ENCODE measurements around the gene AIG1. TPM values are rescaled to one million over a fixed set of nuclear protein-coding genes. Genes with fewer than 3 reads are reported as not detected.

The AIG1 gene
- total and polyA plus RNA-seq, 2 experiments from 2014 or later, result 44.7 to 46.9 TPM

DNA sequence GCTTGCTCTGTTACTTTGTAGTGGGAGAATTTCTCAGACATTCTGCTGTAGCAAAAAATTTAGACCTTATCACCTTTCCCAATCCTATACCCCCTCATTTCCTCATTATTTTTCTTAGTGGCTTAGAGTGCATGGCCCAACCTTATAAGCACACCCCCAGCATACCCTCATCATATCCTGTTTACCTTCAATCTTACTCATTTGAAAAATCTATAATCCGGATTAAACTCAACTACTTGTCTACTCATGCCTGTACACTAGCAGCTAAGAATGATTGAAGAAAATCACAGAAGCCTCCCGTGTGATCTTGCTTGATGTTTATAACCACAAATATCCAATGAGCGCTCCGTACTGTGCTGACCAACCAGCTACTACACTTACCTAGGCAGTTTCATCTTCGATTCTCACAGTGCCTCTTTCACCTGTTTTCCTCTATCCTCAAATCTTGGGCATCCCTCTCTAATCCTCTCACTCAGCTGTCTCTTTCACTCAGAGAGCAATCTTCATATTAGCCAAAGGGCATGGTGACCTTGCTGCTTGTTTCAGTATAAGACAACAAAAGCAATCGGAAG, 36.6 kb downstream of the AIG1 start:
- Histone ChIP-seq H4K20me1 (ENCODE audit: insufficient read depth) (no peaks in the 10 kb centered on the region), H3K9me3 (ENCODE audit: low read depth) (no peaks in the 10 kb centered on the region), H3F3A (ENCODE audit: insufficient read depth) (no peaks in the 10 kb centered on the region), H3K27me3 (replicated peaks; ENCODE audit: insufficient read depth) (no peaks in the 10 kb centered on the region), H3K27ac (no peak overlapping the region), H2AFZ (no peak overlapping the region; the same call in 1 of the 2 replicates), H3K4me3 (no peak overlapping the region), H3K4me2 (ENCODE audit: unreplicated experiment) (no peak overlapping the region), H3K9me2 (ENCODE audit: insufficient read depth) (no peaks in the 10 kb centered on the region), H3K36me3 (ENCODE audit: low read depth) (no peaks in the 10 kb centered on the region), H3K4me1 (ENCODE audit: insufficient read depth) (peaks cover 7% of the 10 kb centered on the region), H3K9ac (no peak overlapping the region), H3K79me2 (ENCODE audit: insufficient read depth) (no peaks in the 10 kb centered on the region)
- TF ChIP-seq EZH2 (IDR thresholded peaks at IDR 0.05; ENCODE audit: insufficient read depth, poor library complexity, severe bottlenecking), result no peak
- no peak for TF ChIP-seq EZH2phosphoT487 (IDR thresholded peaks at IDR 0.05; ENCODE audit: insufficient read depth, low read depth)
- DNase-seq, result no peak
- in situ Hi-C loops (cut with MboI), result no loop called here
- WGBS, 2 experiments (ENCODE audit: low coverage in 1 of 2, low lambda C conversion rate in 2 of 2, missing lambda C conversion rate in 2 of 2), result 94 to 96% methylated on average over 6 of the region's 6 CpGs

DNA sequence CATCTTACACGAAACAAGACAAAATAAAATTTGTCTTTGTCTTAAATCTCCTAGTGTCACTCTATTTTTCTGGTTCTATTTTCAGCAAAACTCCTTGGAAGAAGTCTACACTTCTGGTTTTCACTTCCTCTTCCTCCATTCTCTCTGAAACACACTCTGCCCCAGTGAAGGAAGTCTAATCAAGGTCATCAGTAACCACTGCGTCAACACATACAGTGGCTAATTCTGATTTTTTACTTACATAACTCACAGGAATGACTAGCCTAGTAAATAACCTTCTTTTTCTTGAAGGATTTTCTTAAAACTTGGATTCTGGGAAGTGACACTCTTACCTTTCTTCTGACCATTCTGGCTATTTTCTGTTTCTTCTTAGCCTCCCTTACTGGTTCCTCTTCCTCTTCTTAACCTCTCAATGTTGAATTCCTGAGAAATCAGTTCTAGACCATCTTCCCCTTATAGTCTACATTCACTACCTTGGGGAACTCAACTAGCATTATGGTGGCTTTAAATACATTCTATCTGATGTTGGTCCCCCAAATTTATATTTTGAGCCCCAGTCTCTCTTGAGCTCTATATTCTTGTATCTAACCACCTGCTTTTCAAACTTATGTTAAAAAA, 37.5 kb downstream of the AIG1 start:
- no peaks in the 10 kb centered on the region for H3K27me3 ChIP-seq (replicated peaks; ENCODE audit: insufficient read depth)
- WGBS, 2 experiments (ENCODE audit: low coverage in 1 of 2, low lambda C conversion rate in 2 of 2, missing lambda C conversion rate in 2 of 2), result 91 to 97% methylated on average over 2 of the region's 2 CpGs
- in situ Hi-C loops (cut with MboI), result no loop called here

DNA sequence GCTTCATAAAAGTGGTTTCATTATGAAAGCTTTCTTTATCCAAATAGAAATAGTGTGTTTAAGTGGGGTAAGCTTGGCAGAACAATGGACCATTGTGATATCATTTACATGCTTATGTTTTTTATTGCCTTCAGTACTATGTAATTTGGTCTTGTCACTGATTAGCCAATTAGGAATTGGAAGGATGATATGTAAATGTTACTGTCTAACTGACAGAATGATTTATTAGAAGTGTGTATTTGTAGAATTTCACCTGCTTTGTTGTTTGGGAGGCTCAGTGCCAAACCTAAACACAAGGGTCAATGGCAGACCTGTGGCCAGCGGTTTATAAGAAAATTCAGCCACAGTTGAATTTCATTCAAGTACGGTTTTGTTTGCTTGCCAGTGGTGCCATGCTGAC, 39.0 kb downstream of the AIG1 start:
- H3K4me2 ChIP-seq (ENCODE audit: unreplicated experiment), result no peak overlapping the region
- in situ Hi-C loops (cut with MboI), result no loop called here
- 95 to 97% methylated on average over 2 of the region's 2 CpGs for WGBS, 2 experiments (ENCODE audit: low coverage in 1 of 2, low lambda C conversion rate in 2 of 2, missing lambda C conversion rate in 2 of 2)

More for the DNA sequence above, 37.5 kb downstream of the AIG1 start:
- no peak overlapping the region for H3K4me2 ChIP-seq (ENCODE audit: unreplicated experiment)
- no peaks in the 10 kb centered on the region for H4K20me1 ChIP-seq (ENCODE audit: insufficient read depth)
- DNase-seq, result no peak
- no peaks in the 10 kb centered on the region for H3K79me2 ChIP-seq (ENCODE audit: insufficient read depth)
- no peak overlapping the region for H3K27ac ChIP-seq
- no peak overlapping the region for H3K9ac ChIP-seq
- TF ChIP-seq EZH2phosphoT487 (IDR thresholded peaks at IDR 0.05; ENCODE audit: insufficient read depth, low read depth) (no peak), EZH2 (IDR thresholded peaks at IDR 0.05; ENCODE audit: insufficient read depth, poor library complexity, severe bottlenecking) (no peak)
- no peaks in the 10 kb centered on the region for H3F3A ChIP-seq (ENCODE audit: insufficient read depth)
- no peaks in the 10 kb centered on the region for H3K9me2 ChIP-seq (ENCODE audit: insufficient read depth)
- no peaks in the 10 kb centered on the region for H3K36me3 ChIP-seq (ENCODE audit: low read depth)
- no peaks in the 10 kb centered on the region for H3K9me3 ChIP-seq (ENCODE audit: low read depth)
- peaks cover 7% of the 10 kb centered on the region for H3K4me1 ChIP-seq (ENCODE audit: insufficient read depth)
- H2AFZ ChIP-seq, result no peak overlapping the region
- H3K4me3 ChIP-seq, result no peak overlapping the region

DNA sequence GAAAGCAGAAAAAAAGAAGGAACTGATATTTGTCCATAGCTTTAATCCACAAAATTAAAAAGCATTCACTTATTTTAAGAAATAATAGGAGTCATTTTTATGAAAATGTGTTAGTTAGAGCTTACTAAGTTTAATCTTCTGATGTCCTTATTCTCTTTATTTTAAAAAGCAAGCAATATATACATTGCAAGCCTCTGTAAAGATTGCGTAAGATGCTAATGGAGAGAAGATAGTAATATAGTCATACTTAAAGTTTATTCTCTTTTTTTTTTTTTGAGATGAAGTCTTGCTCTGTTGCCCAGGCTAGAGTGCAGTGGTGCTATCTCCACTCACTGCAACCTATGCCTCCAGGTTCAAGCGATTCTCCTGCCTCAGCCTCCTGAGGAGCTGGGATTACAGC, 39.7 kb downstream of the AIG1 start:
- Histone ChIP-seq H3K27ac (no peak overlapping the region), H3K9me2 (ENCODE audit: insufficient read depth) (no peaks in the 10 kb centered on the region), H3K4me1 (ENCODE audit: insufficient read depth) (peaks cover 7% of the 10 kb centered on the region), H3K79me2 (ENCODE audit: insufficient read depth) (no peaks in the 10 kb centered on the region), H3K9me3 (ENCODE audit: low read depth) (no peaks in the 10 kb centered on the region), H3K9ac (no peak overlapping the region), H2AFZ (no peak overlapping the region), H3F3A (ENCODE audit: insufficient read depth) (no peaks in the 10 kb centered on the region), H3K27me3 (replicated peaks; ENCODE audit: insufficient read depth) (no peaks in the 10 kb centered on the region), H3K4me2 (ENCODE audit: unreplicated experiment) (no peak overlapping the region), H4K20me1 (ENCODE audit: insufficient read depth) (no peaks in the 10 kb centered on the region), H3K4me3 (no peak overlapping the region), H3K36me3 (ENCODE audit: low read depth) (no peaks in the 10 kb centered on the region)
- WGBS, 2 experiments (ENCODE audit: low coverage in 1 of 2, low lambda C conversion rate in 2 of 2, missing lambda C conversion rate in 2 of 2), result 97 to 100% methylated on average over 2 of the region's 2 CpGs
- TF ChIP-seq EZH2 (IDR thresholded peaks at IDR 0.05; ENCODE audit: insufficient read depth, poor library complexity, severe bottlenecking), result no peak
- no peak for TF ChIP-seq EZH2phosphoT487 (IDR thresholded peaks at IDR 0.05; ENCODE audit: insufficient read depth, low read depth)
- no peak for DNase-seq
- in situ Hi-C loops (cut with MboI), result no loop called here

More for the DNA sequence above, 39.0 kb downstream of the AIG1 start:
- H2AFZ ChIP-seq, result no peak overlapping the region
- H3K9ac ChIP-seq, result no peak overlapping the region
- no peaks in the 10 kb centered on the region for H3F3A ChIP-seq (ENCODE audit: insufficient read depth)
- no peaks in the 10 kb centered on the region for H3K36me3 ChIP-seq (ENCODE audit: low read depth)
- H3K4me3 ChIP-seq, result no peak overlapping the region
- no peaks in the 10 kb centered on the region for H3K9me3 ChIP-seq (ENCODE audit: low read depth)
- DNase-seq, result no peak
- no peaks in the 10 kb centered on the region for H3K9me2 ChIP-seq (ENCODE audit: insufficient read depth)
- peaks cover 7% of the 10 kb centered on the region for H3K4me1 ChIP-seq (ENCODE audit: insufficient read depth)
- H3K27ac ChIP-seq, result no peak overlapping the region
- no peaks in the 10 kb centered on the region for H3K27me3 ChIP-seq (replicated peaks; ENCODE audit: insufficient read depth)
- TF ChIP-seq EZH2 (IDR thresholded peaks at IDR 0.05; ENCODE audit: insufficient read depth, poor library complexity, severe bottlenecking) (no peak), EZH2phosphoT487 (IDR thresholded peaks at IDR 0.05; ENCODE audit: insufficient read depth, low read depth) (no peak)
- no peaks in the 10 kb centered on the region for H3K79me2 ChIP-seq (ENCODE audit: insufficient read depth)
- no peaks in the 10 kb centered on the region for H4K20me1 ChIP-seq (ENCODE audit: insufficient read depth)

Measured in GM23248 (cell line).